GM23338 (cell line): Measurements from ENCODE around the gene OASL. TPM values are rescaled to one million over a fixed set of nuclear protein-coding genes. Genes with fewer than 3 reads are reported as not detected.
"Not testable (repeated sequence)": the region's sequence is repeated elsewhere in the genome, so short reads cannot be mapped to it uniquely, and the experiment has no call there.

Experiments used
- ATAC-seq: fragments of 200-7000 bp; cut with Tn5 transposase; 3 replicates; pipeline ENCODE4 v1.9.1; 2020
- DNase-seq: peaks from one replicate; pipeline ENCODE4 v3.0.0-alpha.2; 2015; ENCODE audit warnings: low spot score
- H2AFZ ChIP-seq: fragments of 200-600 bp; sonication (generic); 2 replicates; pipeline ENCODE4 v1.8.0; 2016; ENCODE audit warnings: antibody characterized with exemption, mild to moderate bottlenecking, moderate library complexity
- H3F3A ChIP-seq: fragments of 200-600 bp; sonication (generic); replicated peaks from 2 replicates; pipeline ENCODE4 v1.8.0; 2017; ENCODE audit warnings: antibody characterized with exemption, mixed run types, low read depth
- H3K27ac ChIP-seq: fragments of 200-600 bp; sonication (generic); 2 replicates; pipeline ENCODE4 v1.6.1; 2016; ENCODE audit warnings: low read depth
- H3K27me3 ChIP-seq: fragments of 200-600 bp; sonication (generic); 2 replicates; pipeline ENCODE4 v1.8.0; 2016; ENCODE audit warnings: mild to moderate bottlenecking, mixed run types, moderate library complexity; ENCODE audit not compliant: insufficient read depth
- H3K36me3 ChIP-seq: fragments of 200-600 bp; sonication (generic); 2 replicates; pipeline ENCODE4 v1.8.0; 2016; ENCODE audit warnings: mild to moderate bottlenecking; ENCODE audit not compliant: insufficient read depth
- H3K4me1 ChIP-seq: fragments of 200-600 bp; sonication (generic); 2 replicates; pipeline ENCODE4 v1.8.0; 2016; ENCODE audit warnings: mild to moderate bottlenecking, moderate library complexity; ENCODE audit not compliant: insufficient read depth
- H3K4me2 ChIP-seq: fragments of 200-600 bp; sonication (generic); 2 replicates; pipeline ENCODE4 v1.7.1; 2017; ENCODE audit warnings: mixed run types
- H3K4me3 ChIP-seq: fragments of 200-600 bp; sonication (generic); 2 replicates; pipeline ENCODE4 v1.6.1; 2016; ENCODE audit warnings: mixed run types
- H3K79me2 ChIP-seq: fragments of 200-600 bp; sonication (generic); replicated peaks from 2 replicates; pipeline ENCODE4 v1.8.0; 2017; ENCODE audit warnings: mild to moderate bottlenecking; ENCODE audit not compliant: insufficient read depth
- H3K9me2 ChIP-seq: fragments of 200-600 bp; sonication (generic); 2 replicates; pipeline ENCODE4 v1.8.0; 2017; ENCODE audit not compliant: insufficient read depth
- H4K20me1 ChIP-seq: fragments of 200-600 bp; sonication (generic); replicated peaks from 2 replicates; pipeline ENCODE4 v1.8.0; 2017; ENCODE audit warnings: mild to moderate bottlenecking; ENCODE audit not compliant: insufficient read depth
- H3K27ac Mint-ChIP-seq: 2 replicates; pipeline ENCODE4 v1.8.0; 2020; ENCODE audit warnings: inconsistent platforms, mild to moderate bottlenecking, moderate library complexity, mixed read lengths
- H3K27me3 Mint-ChIP-seq: 3 replicates; pipeline ENCODE4 v1.8.0; 2022; ENCODE audit warnings: low read depth, mild to moderate bottlenecking, moderate library complexity, mixed read lengths, inconsistent platforms; ENCODE audit not compliant: insufficient read depth, poor library complexity
- H3K36me3 Mint-ChIP-seq: 3 replicates; pipeline ENCODE4 v1.8.0; 2021; ENCODE audit warnings: low read depth, mild to moderate bottlenecking, inconsistent platforms, moderate library complexity, mixed read lengths
- H3K4me1 Mint-ChIP-seq: 3 replicates; pipeline ENCODE4 v1.8.0; 2020; ENCODE audit warnings: mild to moderate bottlenecking, inconsistent platforms, mixed read lengths
- H3K4me3 Mint-ChIP-seq: 3 replicates; pipeline ENCODE4 v1.8.0; 2021; ENCODE audit warnings: moderate library complexity, mild to moderate bottlenecking, inconsistent platforms, mixed read lengths
- H3K9me3 Mint-ChIP-seq: 3 replicates; pipeline ENCODE4 v1.8.0; 2020; ENCODE audit warnings: moderate library complexity, mild to moderate bottlenecking, inconsistent platforms, mixed read lengths
- CREB1 ChIP-seq: fragments of 250-450 bp; sonication (Bioruptor Pico); IDR thresholded peaks from 2 replicates; pipeline ENCODE4 v1.5.0; 2020; ENCODE audit warnings: low read depth, mild to moderate bottlenecking, moderate library complexity
- ETS1 ChIP-seq: IDR thresholded peaks from 2 replicates; pipeline ENCODE4 v1.6.1; 2016; ENCODE audit warnings: antibody characterized with exemption
- JUNB ChIP-seq: IDR thresholded peaks from one replicate; pipeline ENCODE4 v1.6.1; 2016; ENCODE audit warnings: antibody characterized with exemption; ENCODE audit not compliant: unreplicated experiment
- POLR2AphosphoS5 ChIP-seq: IDR thresholded peaks from 2 replicates; pipeline ENCODE4 v1.6.1; 2016; ENCODE audit warnings: antibody characterized with exemption, low read depth
- STAT1 ChIP-seq: IDR thresholded peaks from one replicate; pipeline ENCODE4 v1.6.1; 2016; ENCODE audit warnings: antibody characterized with exemption; ENCODE audit not compliant: unreplicated experiment
- ZNF114 ChIP-seq: fragments of 250-450 bp; sonication (Bioruptor Pico); IDR thresholded peaks from 2 replicates; pipeline ENCODE4 v1.5.0; 2020; ENCODE audit warnings: mild to moderate bottlenecking, moderate library complexity
- ZNF331 ChIP-seq: fragments of 250-450 bp; sonication (Bioruptor Pico); IDR thresholded peaks from 2 replicates; pipeline ENCODE4 v1.5.0; 2020; ENCODE audit warnings: low read depth, mild to moderate bottlenecking, moderate library complexity
- ZNF462 ChIP-seq: fragments of 250-450 bp; sonication (Bioruptor Pico); IDR thresholded peaks from 2 replicates; pipeline ENCODE4 v1.5.0; 2020; ENCODE audit warnings: mild to moderate bottlenecking, moderate library complexity
- polyA plus RNA-seq: library from polyadenylated mRNA; unstranded; fragments of >200 nt; fragmentation: Nextera tagmentation; extraction: Ambion mirVana; gene quantifications from 2 replicates; pipeline ENCODE4 v1.2.1, GENCODE V29; 2016
- total RNA-seq: library from RNA; depleted of rRNA; stranded (reverse); fragments of >200 nt; shearing (Covaris generic); gene quantifications from 2 replicates; pipeline ENCODE4 v1.2.3, GENCODE V29; 2014

The OASL gene
- total and polyA plus RNA-seq, 2 experiments from 2014 or later: not detected

DNA sequence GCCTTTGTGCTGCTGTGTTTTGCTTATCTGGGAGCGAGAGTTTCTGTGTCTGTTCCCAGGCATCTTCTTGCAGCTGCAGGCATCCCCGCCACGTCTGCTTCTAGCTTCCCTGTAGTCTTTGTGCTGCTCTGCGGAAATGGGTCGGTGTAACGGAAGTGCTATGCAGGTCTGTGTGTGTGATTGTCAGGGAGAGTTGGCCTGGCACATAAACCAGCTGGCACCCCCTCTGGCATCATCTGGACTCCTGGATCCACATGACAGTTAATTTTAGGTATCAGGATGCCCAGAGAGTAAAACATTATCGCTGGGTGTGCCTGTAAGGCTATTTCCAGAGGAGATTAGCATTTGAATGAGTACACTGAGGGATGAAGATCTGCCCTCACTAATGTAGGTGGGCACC, 9.4 kb upstream of the OASL start:
- no peaks in the 10 kb centered on the region for H3K4me1 ChIP-seq
- Mint-ChIP-seq H3K4me3 (no peak overlapping the region), H3K27me3 (peaks cover 4% of the 10 kb centered on the region), H3K27ac (no peak overlapping the region), H3K4me1 (no peaks in the 10 kb centered on the region), H3K36me3 (no peaks in the 10 kb centered on the region), H3K9me3 (no peaks in the 10 kb centered on the region)
- TF ChIP-seq ZNF114 (no peak), CREB1 (CRISPR knock-in tag) (no peak)
- ATAC-seq (no peak), DNase-seq (no peak)
- no peaks in the 10 kb centered on the region for H3K36me3 ChIP-seq
- H3K27ac ChIP-seq: no peak overlapping the region
- H3K79me2 ChIP-seq: no peaks in the 10 kb centered on the region
- no peak overlapping the region for H3K4me3 ChIP-seq
- no peak overlapping the region for H3K4me2 ChIP-seq
- no peaks in the 10 kb centered on the region for H4K20me1 ChIP-seq
- no peaks in the 10 kb centered on the region for H3F3A ChIP-seq
- no peaks in the 10 kb centered on the region for H3K9me2 ChIP-seq
- H3K27me3 ChIP-seq: no peaks in the 10 kb centered on the region
- H2AFZ ChIP-seq: no peak overlapping the region

GRCh38 chr12:121047400-121047799, 8.4 kb upstream of the OASL start:
- H4K20me1 ChIP-seq, H3K79me2 ChIP-seq, ATAC-seq, H3K4me3 Mint-ChIP-seq, H3K4me1 Mint-ChIP-seq, H3K4me1 ChIP-seq, H3K27ac ChIP-seq, H3F3A ChIP-seq, H3K9me3 Mint-ChIP-seq, H3K27me3 ChIP-seq, H3K4me2 ChIP-seq, H2AFZ ChIP-seq, H3K27me3 Mint-ChIP-seq, DNase-seq, H3K9me2 ChIP-seq, H3K36me3 Mint-ChIP-seq, H3K4me3 ChIP-seq, H3K27ac Mint-ChIP-seq, H3K36me3 ChIP-seq: not testable (repeated sequence)

GRCh38 chr12:121043067-121043466, 4.0 kb upstream of the OASL start:
- no peaks in the 10 kb centered on the region for H3K9me2 ChIP-seq
- H3F3A ChIP-seq: no peaks in the 10 kb centered on the region
- Mint-ChIP-seq H3K4me3 (no peak overlapping the region), H3K4me1 (no peaks in the 10 kb centered on the region), H3K36me3 (no peaks in the 10 kb centered on the region), H3K9me3 (no peaks in the 10 kb centered on the region), H3K27ac (no peak overlapping the region), H3K27me3 (peaks cover 6% of the 10 kb centered on the region)
- ATAC-seq (no peak), DNase-seq (no peak)
- H3K4me1 ChIP-seq: no peaks in the 10 kb centered on the region
- H3K27ac ChIP-seq: no peak overlapping the region
- H3K4me2 ChIP-seq: no peak overlapping the region
- H3K4me3 ChIP-seq: no peak overlapping the region
- H2AFZ ChIP-seq: no peak overlapping the region
- no peaks in the 10 kb centered on the region for H3K36me3 ChIP-seq
- H3K79me2 ChIP-seq: no peaks in the 10 kb centered on the region
- H4K20me1 ChIP-seq: no peaks in the 10 kb centered on the region
- H3K27me3 ChIP-seq: no peaks in the 10 kb centered on the region
- TF ChIP-seq JUNB (no peak), ETS1 (no peak), ZNF462 (CRISPR knock-in tag) (no peak), STAT1 (no peak), ZNF331 (CRISPR knock-in tag) (no peak), POLR2AphosphoS5 (no peak)
